GM19099 (cell line): ENCODE data around the gene MAP3K2.

ENCODE experiments used
- POLR2A ChIP-seq: IDR thresholded peaks from 3 replicates; pipeline ENCODE4 v1.6.1; 2011; ENCODE audit warnings: low read depth; ENCODE audit not compliant: insufficient read length; ENCODE audit errors: extremely low read depth

MAP3K2 gene

GRCh38 chr2:127280693-127281092, 107.1 kb downstream of the MAP3K2 start:
- no peak for TF ChIP-seq POLR2A

- no peak for TF ChIP-seq POLR2A
These were observed 108.0 kb downstream of the MAP3K2 start for GRCh38 chr2:127279781-127280180.

- no peak for TF ChIP-seq POLR2A
These were observed 108.8 kb downstream of the MAP3K2 start for GRCh38 chr2:127278959-127279358.

- TF ChIP-seq POLR2A: no peak
These were observed 110.7 kb downstream of the MAP3K2 start for GRCh38 chr2:127277028-127277427.

- no peak for TF ChIP-seq POLR2A
These were observed 112.0 kb downstream of the MAP3K2 start for GRCh38 chr2:127275789-127276188.

- no peak for TF ChIP-seq POLR2A
These were observed 112.4 kb downstream of the MAP3K2 start for GRCh38 chr2:127275356-127275755.

GRCh38 chr2:127270663-127271062, 117.1 kb downstream of the MAP3K2 start:
- no peak for TF ChIP-seq POLR2A

- no peak for TF ChIP-seq POLR2A
These were observed 125.9 kb downstream of the MAP3K2 start for GRCh38 chr2:127261804-127262406.

GRCh38 chr2:127259355-127259754, 128.4 kb downstream of the MAP3K2 start:
- no peak for TF ChIP-seq POLR2A

GRCh38 chr2:127256866-127257265, 130.9 kb downstream of the MAP3K2 start:
- TF ChIP-seq POLR2A: no peak

- no peak for TF ChIP-seq POLR2A
These were observed 131.4 kb downstream of the MAP3K2 start for GRCh38 chr2:127256381-127256780.

GRCh38 chr2:127255721-127256120, 132.1 kb downstream of the MAP3K2 start:
- TF ChIP-seq POLR2A: no peak

GRCh38 chr2:127255146-127255545, 132.6 kb downstream of the MAP3K2 start:
- no peak for TF ChIP-seq POLR2A

GRCh38 chr2:127254386-127254981, 133.3 kb downstream of the MAP3K2 start:
- TF ChIP-seq POLR2A: no peak
